GM18868 (cell line): ENCODE measurements around the gene COL1A2.

Source experiments
- ATAC-seq: cut with Tn5 transposase; IDR thresholded peaks from one replicate; pipeline ENCODE4 v1.9.1; 2021; ENCODE audit warnings: mild to moderate bottlenecking, moderate library complexity; ENCODE audit not compliant: unreplicated experiment

Gene COL1A2

GRCh38 chr7:94476251-94476840, 81.7 kb downstream of the COL1A2 start:
- no peak for ATAC-seq

- no peak for ATAC-seq
Measured at GRCh38 chr7:94477878-94478277, 83.2 kb downstream of the COL1A2 start.

GRCh38 chr7:94478648-94479214, 84.0 kb downstream of the COL1A2 start:
- ATAC-seq, result no peak
